ENCODE results near the gene HTD2.

The HTD2 gene

DNA sequence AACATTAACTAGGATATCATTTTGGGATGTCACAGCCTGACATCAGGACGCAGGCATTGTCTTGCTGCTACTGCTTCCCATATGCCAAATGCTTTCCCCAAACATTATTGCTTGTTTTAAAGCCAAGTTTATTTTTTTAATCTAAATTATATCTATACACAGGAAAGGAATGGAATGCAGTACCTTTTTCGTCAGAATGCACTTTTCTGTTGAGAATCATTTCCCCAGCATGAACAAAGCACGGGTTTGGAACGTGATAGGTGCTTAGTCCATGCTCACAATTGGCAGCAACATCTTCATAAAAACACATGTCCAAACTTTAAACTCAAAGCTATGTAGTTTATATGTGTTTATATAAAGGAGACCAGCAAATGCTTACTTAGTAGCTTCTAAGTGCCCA lies 52.5 kb downstream of the HTD2 start:
- DNase-seq, result no peak

- no peak for DNase-seq
Observed at GRCh38 chr3:58359621-58360020, 53.3 kb downstream of the HTD2 start.

DNA sequence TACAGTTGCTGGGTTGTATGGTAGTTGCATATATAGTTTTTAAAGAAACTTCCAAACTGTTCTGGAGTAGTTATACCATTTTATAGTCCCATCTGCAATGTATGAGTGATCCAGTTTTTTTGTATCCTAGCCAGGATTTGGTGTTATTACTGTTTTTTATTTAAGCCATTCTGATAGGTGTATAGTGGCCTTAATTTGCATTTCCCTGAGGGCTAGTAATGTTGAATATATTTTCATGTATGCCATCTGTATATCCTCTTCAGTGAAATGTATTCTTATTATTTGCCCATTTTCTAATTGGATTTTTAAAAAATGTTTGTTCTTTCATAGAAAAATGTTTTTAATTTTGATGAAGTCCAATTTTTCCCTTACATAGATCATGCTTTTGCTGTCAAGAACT lies 55.5 kb downstream of the HTD2 start:
- DNase-seq, result no peak

DNA sequence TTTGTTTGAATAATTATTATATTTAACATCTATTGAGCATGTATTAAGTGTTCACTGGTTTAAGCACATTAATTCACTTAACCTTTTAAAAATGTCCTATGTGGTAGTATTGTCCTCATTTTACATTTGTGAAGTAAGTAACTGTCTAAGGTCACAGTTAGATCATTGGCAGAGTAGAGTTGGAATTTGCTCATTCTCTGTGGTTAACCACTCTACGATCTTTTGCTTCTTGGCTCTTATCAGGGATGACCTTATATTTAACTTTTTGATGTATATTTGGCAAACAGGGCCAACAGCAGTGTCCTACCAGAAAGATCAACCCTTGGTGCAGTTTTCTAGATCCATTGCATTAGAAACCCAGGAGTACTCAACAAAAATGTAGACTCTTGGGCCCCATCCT lies 60.4 kb downstream of the HTD2 start:
- DNase-seq, result no peak

DNA sequence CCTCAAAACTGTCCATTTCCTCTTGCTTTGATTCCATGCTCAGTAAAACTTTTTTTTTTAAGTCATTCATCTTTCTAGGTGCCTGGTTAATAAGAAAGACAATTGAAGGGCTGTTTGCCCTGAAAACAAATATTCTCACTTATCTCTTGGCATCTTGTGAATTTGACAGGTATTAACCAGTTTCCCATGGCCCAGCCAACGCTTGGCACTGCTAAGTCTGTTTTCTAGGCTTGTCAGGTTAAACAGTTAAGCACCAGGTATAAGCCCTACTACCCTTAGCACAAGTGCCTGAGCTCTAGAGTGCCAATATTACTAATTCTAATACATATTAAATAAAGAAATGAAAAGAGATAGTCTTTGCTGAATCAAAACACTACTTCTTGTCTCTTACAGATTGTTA lies 62.7 kb downstream of the HTD2 start:
- no peak for DNase-seq

Data from activated CD4-positive, alpha-beta T cell treated with anti-CD3 and anti-CD28 coated beads, Interleukin-2, amount 50 U/mL, for 16 hours (primary cell).